Measurements from ENCODE around the gene EXTL2.
"Not testable (repeated sequence)": the region's sequence is repeated elsewhere in the genome, so short reads cannot be mapped to it uniquely, and the experiment has no call there.

Gene EXTL2

GRCh38 chr1:100902365-100902764, 7.7 kb upstream of the EXTL2 start:
- DNase-seq (ENCODE audit: low spot score) = no peak

DNA sequence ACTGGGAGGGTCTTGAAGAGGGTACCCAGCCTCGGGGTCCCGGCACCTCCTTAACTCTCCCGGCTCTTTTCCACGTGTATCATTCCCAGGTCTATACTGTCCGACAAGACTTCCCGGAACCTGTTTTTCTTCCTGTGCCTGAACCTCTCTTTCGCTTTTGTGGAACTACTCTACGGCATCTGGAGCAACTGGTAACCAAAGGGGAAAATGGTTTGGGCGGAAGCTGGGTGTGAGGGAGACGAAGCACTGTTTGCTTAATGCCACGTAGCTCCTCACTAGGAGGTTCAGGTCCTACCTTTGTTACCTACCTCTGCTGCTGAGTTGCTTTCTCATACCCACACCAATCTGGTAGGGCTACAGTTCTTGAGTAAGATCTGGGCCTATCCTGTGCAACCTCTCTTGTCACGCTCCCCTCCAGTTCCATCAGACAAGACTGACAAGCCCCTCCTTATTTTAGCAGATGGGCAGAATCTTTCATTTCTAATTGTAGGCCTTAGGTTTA, 1.9 kb upstream of the EXTL2 start:
- peak; percentile 76 for DNase-seq (ENCODE audit: low spot score)

DNA sequence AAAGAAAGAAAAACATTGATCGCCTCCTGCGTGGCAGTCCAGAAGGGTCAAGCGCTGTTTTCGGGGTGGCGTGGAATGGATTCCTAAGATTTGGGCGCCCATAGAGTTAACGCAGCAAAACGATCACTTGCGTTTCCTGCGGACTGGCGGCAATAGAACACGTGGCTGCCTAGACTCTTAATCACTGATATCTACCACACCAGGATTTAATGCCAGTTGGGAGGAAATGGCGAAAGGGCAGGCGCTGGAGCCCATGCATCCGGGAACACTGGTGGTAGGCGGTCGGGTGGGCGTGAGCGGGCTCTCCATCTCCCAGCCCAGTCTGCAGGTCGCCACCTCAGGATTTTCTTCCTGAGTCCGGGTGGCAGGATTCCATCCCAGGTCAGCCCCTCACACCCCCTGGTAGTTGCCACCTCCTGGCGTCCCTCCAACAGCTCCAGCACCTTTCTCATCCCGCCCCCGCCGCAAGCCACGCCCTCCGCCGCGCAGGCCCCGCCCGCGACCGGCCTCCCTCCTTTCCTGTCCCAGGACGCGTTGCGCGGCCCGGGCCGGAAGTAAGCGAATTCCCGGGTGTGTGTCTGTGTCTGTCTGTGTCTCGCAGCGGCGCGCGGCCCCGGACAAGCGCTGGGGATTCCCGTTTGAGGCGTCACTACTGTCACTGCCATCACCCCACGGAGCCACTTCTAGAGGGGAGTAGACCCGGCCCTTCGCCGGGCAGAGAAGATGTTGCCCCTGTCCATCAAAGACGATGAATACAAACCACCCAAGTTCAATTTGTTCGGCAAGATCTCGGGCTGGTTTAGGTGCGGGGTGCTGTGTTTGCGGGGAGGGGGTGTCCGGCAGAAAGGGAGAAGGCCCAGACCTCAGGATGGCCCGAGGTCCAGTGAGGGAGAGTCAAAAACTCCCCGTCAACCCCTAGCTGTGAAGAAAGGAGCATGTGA, 1.2 kb upstream of the EXTL2 start, which contains the start of gene SLC30A7:
SLC30A7 (plus strand) TSS at position 551 of the 941 bp plus-strand sequence; CDS start at position 724, 173 bp downstream.
- DNase-seq (ENCODE audit: low spot score) = peak; percentile 94

GRCh38 chr1:100893718-100894117, 924 bp downstream of the EXTL2 start:
- DNase-seq (ENCODE audit: low spot score) = no peak

- DNase-seq (ENCODE audit: low spot score) = no peak
Observed at GRCh38 chr1:100892554-100892953, 2.1 kb downstream of the EXTL2 start.

GRCh38 chr1:100891380-100891779, 3.3 kb downstream of the EXTL2 start:
- no peak for DNase-seq (ENCODE audit: low spot score)

- DNase-seq (ENCODE audit: low spot score) = not testable (repeated sequence)
Observed at GRCh38 chr1:100889869-100890482, 4.7 kb downstream of the EXTL2 start.

GRCh38 chr1:100889007-100889406, 5.6 kb downstream of the EXTL2 start:
- DNase-seq (ENCODE audit: low spot score) = not testable (repeated sequence)

- DNase-seq (ENCODE audit: low spot score) = no peak
Observed at GRCh38 chr1:100883963-100884362, 10.7 kb downstream of the EXTL2 start.

GRCh38 chr1:100882698-100883097, 11.9 kb downstream of the EXTL2 start:
- DNase-seq (ENCODE audit: low spot score) = no peak

- no peak for DNase-seq (ENCODE audit: low spot score)
Observed at GRCh38 chr1:100881687-100882086, 13.0 kb downstream of the EXTL2 start.

- no peak for DNase-seq (ENCODE audit: low spot score)
Observed at GRCh38 chr1:100879422-100879821, 15.2 kb downstream of the EXTL2 start.

- no peak for DNase-seq (ENCODE audit: low spot score)
Observed at GRCh38 chr1:100876291-100876690, 18.4 kb downstream of the EXTL2 start.

- DNase-seq (ENCODE audit: low spot score) = no peak
Observed at GRCh38 chr1:100875228-100875627, 19.4 kb downstream of the EXTL2 start.

- DNase-seq (ENCODE audit: low spot score) = no peak
Observed at GRCh38 chr1:100874433-100874832, 20.2 kb downstream of the EXTL2 start.

DNA sequence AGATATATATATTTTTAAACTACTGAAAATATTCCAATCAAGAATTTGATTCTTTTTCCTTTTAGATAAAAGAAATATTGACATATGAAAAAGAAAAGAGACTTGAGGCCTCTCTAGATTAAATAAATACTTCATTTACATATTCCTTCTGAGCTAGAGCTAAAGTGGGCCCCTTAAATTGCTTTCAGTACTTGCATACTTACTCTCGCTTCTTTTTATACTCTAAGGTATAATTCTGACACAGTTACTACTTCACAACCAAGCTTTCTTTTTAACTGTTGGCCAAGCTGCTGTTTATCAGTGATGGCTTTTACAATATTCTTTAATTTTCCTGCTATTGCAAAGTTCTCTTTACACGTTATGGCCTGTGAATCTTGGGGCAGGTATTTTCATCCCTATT, 24.6 kb downstream of the EXTL2 start:
- no peak for DNase-seq (ENCODE audit: low spot score)

DNA sequence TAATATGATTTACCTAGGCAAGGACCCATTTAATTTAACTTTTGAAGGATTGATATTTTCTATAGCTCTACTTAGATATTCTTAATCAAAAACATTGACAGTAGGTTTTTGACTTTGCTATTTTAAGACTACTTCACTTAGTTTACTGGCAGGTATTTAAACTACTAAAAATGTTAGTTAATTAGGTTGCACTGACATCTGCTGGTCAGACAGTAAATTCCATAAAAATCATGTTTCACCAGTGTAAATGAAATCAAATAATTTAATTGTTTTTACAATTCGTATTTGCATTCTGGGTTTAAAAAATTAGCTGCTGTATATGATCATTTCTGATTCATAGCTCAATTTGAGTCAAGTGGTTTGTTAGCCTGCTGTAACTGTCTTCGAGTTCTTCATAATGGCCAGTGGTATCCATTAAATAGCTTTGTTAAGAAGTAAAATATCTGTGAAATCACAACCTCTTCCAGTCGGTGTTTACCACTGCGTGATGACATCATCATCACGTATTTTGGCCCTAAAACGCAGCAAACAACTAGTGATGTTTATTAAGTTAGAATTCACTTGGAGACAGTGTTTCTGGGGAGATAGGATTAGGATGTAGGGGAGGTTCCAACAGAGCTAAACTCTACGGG, 26.2 kb downstream of the EXTL2 start:
- peak; percentile 51 for DNase-seq (ENCODE audit: low spot score)

DNA sequence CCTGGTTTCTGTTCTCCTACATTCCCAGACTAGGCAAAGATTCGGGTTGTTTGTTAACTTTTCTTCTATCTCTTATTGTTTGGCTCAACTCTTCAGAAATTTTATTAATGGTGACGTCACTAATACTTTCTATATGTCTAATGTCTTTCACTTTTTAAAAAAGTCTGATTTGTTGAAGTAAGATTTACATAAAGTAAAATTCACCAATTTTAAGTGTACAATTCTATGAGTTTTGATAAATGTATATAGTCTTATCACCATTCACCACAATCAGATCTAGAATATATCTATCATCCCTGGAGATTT, 27.8 kb downstream of the EXTL2 start:
- DNase-seq (ENCODE audit: low spot score) = no peak

DNA sequence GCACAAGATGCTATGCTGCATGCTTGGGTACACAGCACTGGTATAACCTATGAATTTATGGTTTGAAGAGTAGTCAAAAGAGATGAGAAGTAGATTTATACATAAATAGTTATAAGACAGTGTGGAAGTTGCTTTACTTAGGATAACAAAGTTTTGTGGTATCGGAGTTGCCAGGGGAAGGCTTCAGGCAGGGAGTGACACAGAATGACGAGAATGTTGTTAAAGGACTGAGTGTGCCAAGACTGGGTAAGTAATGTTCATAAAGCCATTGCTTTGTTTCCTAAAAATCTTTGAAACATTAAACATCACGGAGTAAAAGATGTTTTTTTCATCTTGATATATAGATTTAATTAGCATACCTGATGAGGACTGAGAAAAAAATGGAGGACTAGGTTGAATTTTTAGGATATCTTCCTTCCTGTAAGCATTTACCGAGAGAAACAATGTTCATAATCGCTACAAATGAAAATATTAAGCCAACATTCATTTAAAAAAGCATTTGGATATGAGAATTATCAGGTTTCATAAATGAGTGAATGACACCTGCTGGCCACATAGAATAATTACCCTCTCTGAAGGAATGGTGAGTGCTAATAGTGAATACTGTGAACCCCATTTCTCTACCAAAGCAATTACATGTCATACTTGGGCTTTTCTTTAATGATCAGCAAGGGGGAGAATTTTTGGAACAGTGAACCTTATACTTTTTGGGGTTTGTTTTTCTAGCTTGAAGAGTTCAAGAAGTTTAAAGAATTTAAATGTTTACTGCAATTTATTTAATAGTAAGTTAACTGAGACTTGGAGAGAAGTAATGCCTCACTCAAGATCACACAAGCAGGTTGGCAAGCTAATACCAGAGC, 28.4 kb downstream of the EXTL2 start:
- DNase-seq (ENCODE audit: low spot score) = peak; percentile 25

- no peak for DNase-seq (ENCODE audit: low spot score)
Observed at GRCh38 chr1:100862591-100862990, 32.1 kb downstream of the EXTL2 start.

GRCh38 chr1:100861379-100861778, 33.3 kb downstream of the EXTL2 start:
- no peak for DNase-seq (ENCODE audit: low spot score)

Data from CD4-positive, alpha-beta T cell treated with Interleukin-15 for 4 hours (primary cell).